ENCODE measurements around the gene PAQR7. TPM values are rescaled to one million over a fixed set of nuclear protein-coding genes. Genes with fewer than 3 reads are reported as not detected.
A peak's percentile ranks its signal among the peaks of the same experiment; 100 is the strongest.

Gene PAQR7
- total RNA-seq, 6 experiments from 2014 or later, result 16.0 to 19.5 (median 17.9) TPM

- Mint-ChIP-seq H3K27ac (no peak overlapping the region; the same call in 1 of the 2 replicates), H3K4me1 (ENCODE audit: low read depth) (peaks cover 58% of the 10 kb centered on the region)
Measured at GRCh38 chr1:25900219-25900618, 24.7 kb upstream of the PAQR7 start.

DNA sequence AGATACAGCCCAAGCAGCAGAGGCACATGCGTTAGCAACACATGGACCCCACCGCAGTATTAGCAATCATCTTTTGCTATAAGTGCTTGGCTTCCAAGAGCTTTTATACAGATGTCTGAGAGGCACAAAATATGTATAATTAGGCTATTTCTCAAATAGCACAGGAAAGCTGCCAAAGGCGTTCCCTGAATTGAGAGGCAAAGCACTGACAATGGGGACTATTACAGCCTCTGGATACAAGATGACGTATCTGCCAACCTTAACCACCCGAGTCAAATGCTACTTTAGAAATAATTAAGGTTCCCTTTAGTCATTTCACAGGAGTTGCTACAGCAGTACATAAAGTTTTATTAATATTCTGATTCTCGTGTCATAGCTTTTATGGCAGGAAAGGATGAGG lies 24.3 kb upstream of the PAQR7 start:
- no peak for TF ChIP-seq CTCF (IDR thresholded peaks at IDR 0.05)
- H3K4me1 Mint-ChIP-seq (ENCODE audit: low read depth), result peaks cover 62% of the 10 kb centered on the region
- no peak for DNase-seq
- no peaks in the 10 kb centered on the region for H3K27me3 Mint-ChIP-seq (ENCODE audit: insufficient read depth)
- H3K27ac Mint-ChIP-seq, result no peak overlapping the region
- H3K9me3 Mint-ChIP-seq, result no peaks in the 10 kb centered on the region
- H3K4me3 Mint-ChIP-seq, result no peak overlapping the region
- peaks cover 21% of the 10 kb centered on the region for H3K36me3 Mint-ChIP-seq (ENCODE audit: low read depth)

More at GRCh38 chr1:25900219-25900618, 24.7 kb upstream of the PAQR7 start:
- DNase-seq, result no peak
- Mint-ChIP-seq H3K27me3 (ENCODE audit: insufficient read depth) (no peaks in the 10 kb centered on the region), H3K9me3 (no peaks in the 10 kb centered on the region), H3K4me3 (no peak overlapping the region), H3K36me3 (ENCODE audit: low read depth) (peaks cover 24% of the 10 kb centered on the region)
- no peak for TF ChIP-seq CTCF (IDR thresholded peaks at IDR 0.05)

DNA sequence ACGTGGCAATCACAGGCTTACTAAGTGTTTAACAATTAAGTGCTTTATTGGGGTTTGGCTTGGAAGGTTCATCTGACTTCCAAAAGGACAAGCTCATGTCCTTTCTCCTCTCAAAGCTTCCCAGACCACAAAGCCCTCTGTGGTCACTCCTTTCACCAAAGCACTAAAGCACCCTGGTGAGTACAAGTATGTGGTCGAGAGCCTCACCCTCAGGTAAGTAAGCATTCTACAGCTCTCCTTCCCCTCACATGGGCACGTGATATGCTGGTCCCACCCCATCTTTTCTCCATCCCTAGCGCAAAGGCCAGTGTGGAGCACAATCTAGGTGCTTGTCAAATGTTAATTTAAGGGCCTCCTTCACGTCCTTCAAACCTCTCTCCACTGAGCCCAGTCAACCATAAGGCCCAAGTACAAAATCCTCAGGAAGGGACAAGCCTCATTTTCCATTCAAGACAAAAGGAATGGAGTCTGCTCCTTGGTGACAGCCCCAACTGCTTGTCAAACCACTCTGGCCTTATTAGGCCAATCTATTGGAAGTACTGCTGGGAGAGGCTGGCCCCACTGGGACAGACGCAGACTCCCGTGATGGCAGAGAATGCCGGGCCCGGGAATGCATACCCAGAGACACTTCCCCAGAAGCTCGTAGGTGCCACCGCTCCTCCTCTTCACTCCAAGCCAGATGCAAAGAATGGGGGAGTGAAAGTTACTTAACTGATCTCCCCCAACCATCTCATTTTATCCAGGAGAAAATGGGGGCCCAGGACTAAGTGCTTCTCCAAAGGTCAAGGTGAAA lies 22.9 kb upstream of the PAQR7 start:
- H3K36me3 Mint-ChIP-seq (ENCODE audit: low read depth), result peaks cover 15% of the 10 kb centered on the region

DNA sequence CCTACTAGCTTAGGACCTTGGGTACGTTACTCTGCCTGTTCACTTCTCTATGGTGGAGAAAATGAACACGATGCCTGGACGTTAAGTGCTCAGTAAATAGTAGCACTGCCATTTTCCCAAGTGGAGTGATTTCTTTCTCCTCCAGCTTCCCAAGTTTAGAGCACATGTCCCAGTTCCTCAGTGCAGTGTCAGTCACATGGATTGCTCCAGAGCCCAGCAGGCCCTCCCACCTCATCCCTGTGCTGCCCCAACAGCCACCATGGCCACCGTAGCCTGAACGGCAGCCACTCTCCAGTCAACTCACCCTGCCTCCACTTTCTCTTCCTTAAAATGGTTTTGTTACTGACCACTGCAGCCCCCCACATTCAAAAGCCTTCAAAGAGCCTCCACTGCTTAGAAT lies 22.2 kb upstream of the PAQR7 start:
- no peaks in the 10 kb centered on the region for H3K27me3 Mint-ChIP-seq (ENCODE audit: insufficient read depth)
- H3K36me3 Mint-ChIP-seq (ENCODE audit: low read depth), result peaks cover 15% of the 10 kb centered on the region
- no peak for TF ChIP-seq CTCF (IDR thresholded peaks at IDR 0.05)
- H3K27ac Mint-ChIP-seq, result peak overlapping the region; percentile 59; the same call in 1 of the 2 replicates
- no peaks in the 10 kb centered on the region for H3K9me3 Mint-ChIP-seq
- DNase-seq, result no peak
- H3K4me3 Mint-ChIP-seq, result no peak overlapping the region
- H3K4me1 Mint-ChIP-seq (ENCODE audit: low read depth), result peaks cover 52% of the 10 kb centered on the region

More for the DNA sequence above, 22.9 kb upstream of the PAQR7 start:
- peaks cover 52% of the 10 kb centered on the region for H3K4me1 Mint-ChIP-seq (ENCODE audit: low read depth)
- TF ChIP-seq CTCF (IDR thresholded peaks at IDR 0.05), result no peak
- no peak for DNase-seq
- no peak overlapping the region for H3K4me3 Mint-ChIP-seq
- peak overlapping the region; percentile 19; the same call in 1 of the 2 replicates for H3K27ac Mint-ChIP-seq
- no peaks in the 10 kb centered on the region for H3K9me3 Mint-ChIP-seq
- no peaks in the 10 kb centered on the region for H3K27me3 Mint-ChIP-seq (ENCODE audit: insufficient read depth)

DNA sequence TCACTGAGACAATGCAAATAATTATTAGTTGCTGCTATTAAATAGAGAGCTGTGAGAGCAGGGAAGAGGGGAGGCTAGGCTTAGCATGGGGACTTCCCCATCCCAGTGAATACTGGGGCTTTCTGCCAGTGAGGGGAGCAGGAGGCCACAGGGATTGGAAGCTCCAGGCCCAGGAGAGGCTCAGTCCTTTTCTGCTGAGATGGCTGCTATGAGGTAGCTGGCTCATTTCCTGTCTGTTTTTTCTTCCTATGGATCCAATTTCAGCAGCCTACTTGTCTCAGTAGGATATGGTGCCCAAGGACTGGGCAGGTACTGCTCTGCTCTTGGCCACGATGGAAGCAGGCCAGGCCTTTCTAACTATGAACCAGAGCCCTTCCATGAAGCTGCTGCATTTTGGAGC lies 20.8 kb upstream of the PAQR7 start:
- peak overlapping the region; percentile 84 for H3K27ac Mint-ChIP-seq
- H3K9me3 Mint-ChIP-seq, result no peaks in the 10 kb centered on the region
- H3K4me1 Mint-ChIP-seq (ENCODE audit: low read depth), result peaks cover 60% of the 10 kb centered on the region
- peaks cover 11% of the 10 kb centered on the region for H3K36me3 Mint-ChIP-seq (ENCODE audit: low read depth)
- no peak for DNase-seq
- H3K4me3 Mint-ChIP-seq, result no peak overlapping the region
- peaks cover 2% of the 10 kb centered on the region; the same call in 1 of the 2 replicates for H3K27me3 Mint-ChIP-seq (ENCODE audit: insufficient read depth)
- TF ChIP-seq CTCF (IDR thresholded peaks at IDR 0.05), result no peak
